SK-N-MC (cell line): ENCODE results near the gene DCST1.

Source experiments
- EZH2 ChIP-seq: fragments of 200-600 bp; sonication (generic); IDR thresholded peaks from one replicate; pipeline ENCODE4 v1.6.1; 2017; ENCODE audit warnings: antibody characterized with exemption
- FOXP2 ChIP-seq: optimal IDR thresholded peaks from 2 replicates; pipeline ENCODE3; 2011; ENCODE audit warnings: mild to moderate bottlenecking, moderate library complexity; ENCODE audit not compliant: insufficient read depth; ENCODE audit errors: extremely low read length, control extremely low read depth
- POLR2AphosphoS5 ChIP-seq: IDR thresholded peaks from 2 replicates; pipeline ENCODE4 v1.6.1; 2012; ENCODE audit warnings: mild to moderate bottlenecking, low read depth, low read length, borderline replicate concordance

- no peak for TF ChIP-seq POLR2AphosphoS5
- no peak for TF ChIP-seq EZH2
- TF ChIP-seq FOXP2: no peak
These were observed 33.2 kb downstream of the DCST1 start for GRCh38 chr1:155066777-155067176.
